GM21367 (cell line): ENCODE measurements around the gene MCC.
"Not testable (repeated sequence)": the region's sequence is repeated elsewhere in the genome, so short reads cannot be mapped to it uniquely, and the experiment has no call there.

ENCODE experiments used
- ATAC-seq: cut with Tn5 transposase; IDR thresholded peaks from one replicate; pipeline ENCODE4 v1.9.1; 2021; ENCODE audit not compliant: unreplicated experiment

Gene MCC

GRCh38 chr5:113090336-113091106 lies 397.7 kb downstream of the MCC start:
- ATAC-seq: no peak

- ATAC-seq: no peak
These were observed 398.5 kb downstream of the MCC start for GRCh38 chr5:113089653-113090335.

GRCh38 chr5:113087976-113088514 lies 400.2 kb downstream of the MCC start:
- ATAC-seq: no peak

GRCh38 chr5:113085880-113086409 lies 402.3 kb downstream of the MCC start:
- no peak for ATAC-seq

- ATAC-seq: no peak
These were observed 403.2 kb downstream of the MCC start for GRCh38 chr5:113085084-113085414.

GRCh38 chr5:113084402-113085083 lies 403.7 kb downstream of the MCC start:
- no peak for ATAC-seq

GRCh38 chr5:113083481-113083880 lies 404.8 kb downstream of the MCC start:
- no peak for ATAC-seq

GRCh38 chr5:113082547-113082905 lies 405.7 kb downstream of the MCC start:
- ATAC-seq: no peak

- ATAC-seq: no peak
These were observed 406.2 kb downstream of the MCC start for GRCh38 chr5:113081881-113082546.

GRCh38 chr5:113081091-113081839 lies 407.0 kb downstream of the MCC start:
- no peak for ATAC-seq

- ATAC-seq: not testable (repeated sequence)
These were observed 411.6 kb downstream of the MCC start for GRCh38 chr5:113076649-113077048.

- no peak for ATAC-seq
These were observed 413.2 kb downstream of the MCC start for GRCh38 chr5:113075019-113075418.

GRCh38 chr5:113073629-113074034 lies 414.6 kb downstream of the MCC start:
- ATAC-seq: not testable (repeated sequence)

GRCh38 chr5:113071401-113071800 lies 416.9 kb downstream of the MCC start:
- no peak for ATAC-seq

GRCh38 chr5:113070901-113071300 lies 417.4 kb downstream of the MCC start:
- no peak for ATAC-seq

- no peak for ATAC-seq
These were observed 419.7 kb downstream of the MCC start for GRCh38 chr5:113068559-113068958.

- no peak for ATAC-seq
These were observed 420.5 kb downstream of the MCC start for GRCh38 chr5:113067635-113068344.

- ATAC-seq: no peak
These were observed 422.6 kb downstream of the MCC start for GRCh38 chr5:113065626-113066025.

- ATAC-seq: no peak
These were observed 423.4 kb downstream of the MCC start for GRCh38 chr5:113064806-113065205.

GRCh38 chr5:113063927-113064326 lies 424.3 kb downstream of the MCC start:
- ATAC-seq: no peak
